Left cardiac atrium (tissue), 4 donors: Measurements from ENCODE around the gene MRGPRX2. TPM values are rescaled to one million over a fixed set of nuclear protein-coding genes. Genes with fewer than 3 reads are reported as not detected.

Source experiments
- ATAC-seq, 2 donors: fragments of 200-7000 bp; cut with Tn5 transposase; one replicate each; pipeline ENCODE4 v1.9.1; 2020; ENCODE audit warnings: mild to moderate bottlenecking in 2 of 2, moderate library complexity in 2 of 2
- DNase-seq: peaks from one replicate; pipeline ENCODE4 v3.0.0-alpha.2; 2020
- intact Hi-C, 2 donors: fragments of 100-400 bp; cut with DNase I; formaldehyde crosslinking; loops; one replicate each; pipeline versions ENCODE4 v1.14.1 to v1.15.1; 2022 to 2023
- total RNA-seq, 2 donors: library from RNA; stranded (reverse); fragmentation: NEBNext Ultra II Directional; extraction: Animal tissue kit (Norgen Biotek cat#: 25700); gene quantifications; one replicate each; pipeline ENCODE4 v1.2.1, GENCODE V29; 2021
- donor health status: DM: no; HTN: yes; CAD: no.
- donor health status: DM: no; HTN: yes; CAD: no; lungs with severe emphysema.
- donor health status: DM: yes; HTN: yes; CAD: no.
- donor health status: Dilated cardiomyopathy.

Gene MRGPRX2
- total RNA-seq, 2 donors from 2014 or later: not detected

- ATAC-seq (peak; percentile 90 to 94), DNase-seq (no peak)
- intact Hi-C loops: no loop called here
Observed at GRCh38 chr11:19025481-19026406, 34.8 kb downstream of the MRGPRX2 start.

GRCh38 chr11:19020831-19021230 is 39.7 kb downstream of the MRGPRX2 start:
- no peak for ATAC-seq
- intact Hi-C loops: no loop called here
- no peak for DNase-seq

- ATAC-seq (no peak), DNase-seq (no peak)
- intact Hi-C loops: no loop called here
Observed at GRCh38 chr11:19018901-19019300, 41.6 kb downstream of the MRGPRX2 start.

GRCh38 chr11:19013181-19013857 is 47.2 kb downstream of the MRGPRX2 start:
- ATAC-seq: no peak
- intact Hi-C loops: no loop called here
- DNase-seq: no peak

- no peak for DNase-seq
- no peak for ATAC-seq
- intact Hi-C loops: no loop called here
Observed at GRCh38 chr11:19012636-19013035, 47.9 kb downstream of the MRGPRX2 start.

Other genes starting within 250 kb of the MRGPRX2 start
- gene MRGPRX1, start 121.3 kb downstream of the MRGPRX2 start, total RNA-seq: not detected
- 10 to 100 TPM; 12.0 to 16.5 TPM for gene ZDHHC13, start 56.5 kb upstream of the MRGPRX2 start, total RNA-seq
- 1,000 to 10,000 TPM; 1,159 to 1,289 TPM for gene CSRP3, start 141.3 kb upstream of the MRGPRX2 start, total RNA-seq
- 1 to 10 TPM; 3.4 to 4.2 TPM for gene E2F8, start 180.2 kb upstream of the MRGPRX2 start, total RNA-seq